ENCODE data around the gene CCDC73. TPM values are rescaled to one million over a fixed set of nuclear protein-coding genes. Genes with fewer than 3 reads are reported as not detected.
A peak's percentile ranks its signal among the peaks of the same experiment; 100 is the strongest.
"Not testable (repeated sequence)": the region's sequence is repeated elsewhere in the genome, so short reads cannot be mapped to it uniquely, and the experiment has no call there.

Gene CCDC73
- total RNA-seq, 1 experiment from 2014 or later, result not detected

GRCh38 chr11:32705309-32706033 lies 89.0 kb downstream of the CCDC73 start:
- no peak for DNase-seq (ENCODE audit: low spot score)

- DNase-seq (ENCODE audit: low spot score), result no peak
Measured at GRCh38 chr11:32704775-32705174, 89.7 kb downstream of the CCDC73 start.

GRCh38 chr11:32704261-32704660 lies 90.2 kb downstream of the CCDC73 start:
- DNase-seq (ENCODE audit: low spot score), result no peak

GRCh38 chr11:32701616-32702015 lies 92.8 kb downstream of the CCDC73 start:
- no peak for DNase-seq (ENCODE audit: low spot score)

- DNase-seq (ENCODE audit: low spot score), result no peak
Measured at GRCh38 chr11:32698579-32698978, 95.9 kb downstream of the CCDC73 start.

GRCh38 chr11:32671051-32671450 lies 123.4 kb downstream of the CCDC73 start:
- DNase-seq (ENCODE audit: low spot score), result no peak

- DNase-seq (ENCODE audit: low spot score), result no peak
Measured at GRCh38 chr11:32659672-32660071, 134.8 kb downstream of the CCDC73 start.

GRCh38 chr11:32658639-32659406 lies 135.6 kb downstream of the CCDC73 start:
- DNase-seq (ENCODE audit: low spot score), result peak; percentile 39

- peak; percentile 55 for DNase-seq (ENCODE audit: low spot score)
Measured at GRCh38 chr11:32643526-32643925, 150.9 kb downstream of the CCDC73 start.

GRCh38 chr11:32641361-32641760 lies 153.1 kb downstream of the CCDC73 start:
- DNase-seq (ENCODE audit: low spot score), result no peak

- DNase-seq (ENCODE audit: low spot score), result no peak
Measured at GRCh38 chr11:32635819-32636218, 158.6 kb downstream of the CCDC73 start.

- no peak for DNase-seq (ENCODE audit: low spot score)
Measured at GRCh38 chr11:32630844-32631243, 163.6 kb downstream of the CCDC73 start.

GRCh38 chr11:32616903-32617302 lies 177.6 kb downstream of the CCDC73 start:
- DNase-seq (ENCODE audit: low spot score), result no peak

- no peak for DNase-seq (ENCODE audit: low spot score)
Measured at GRCh38 chr11:32615422-32615821, 179.0 kb downstream of the CCDC73 start.

- no peak for DNase-seq (ENCODE audit: low spot score)
Measured at GRCh38 chr11:32613500-32614151, 180.8 kb downstream of the CCDC73 start.

GRCh38 chr11:32610797-32611352 lies 183.6 kb downstream of the CCDC73 start:
- no peak for DNase-seq (ENCODE audit: low spot score)

- DNase-seq (ENCODE audit: low spot score), result not testable (repeated sequence)
Measured at GRCh38 chr11:32608826-32609225, 185.6 kb downstream of the CCDC73 start.

GRCh38 chr11:32606220-32606619 lies 188.2 kb downstream of the CCDC73 start:
- no peak for DNase-seq (ENCODE audit: low spot score)

- DNase-seq (ENCODE audit: low spot score), result no peak
Measured at GRCh38 chr11:32602657-32603415, 191.6 kb downstream of the CCDC73 start.

GRCh38 chr11:32597921-32598320 lies 196.5 kb downstream of the CCDC73 start:
- DNase-seq (ENCODE audit: low spot score), result no peak

- DNase-seq (ENCODE audit: low spot score), result not testable (repeated sequence)
Measured at GRCh38 chr11:32596114-32596513, 198.3 kb downstream of the CCDC73 start.

GRCh38 chr11:32594272-32594671 lies 200.2 kb downstream of the CCDC73 start:
- no peak for DNase-seq (ENCODE audit: low spot score)
